Tibial nerve (tissue), 4 donors: ENCODE results near the gene DPEP3. TPM values are rescaled to one million over a fixed set of nuclear protein-coding genes. Genes with fewer than 3 reads are reported as not detected.
A peak's percentile ranks its signal among the peaks of the same experiment; 100 is the strongest.

Source experiments
- DNase-seq, 2 donors: peaks; one replicate each; pipeline ENCODE4 v3.0.0-alpha.2; 2019; ENCODE audit warnings: low spot score in 2 of 2
- H3K27ac ChIP-seq, 4 donors: fragments of 200-600 bp; sonication (generic) in 3 of 4; one replicate each; pipeline ENCODE4 v1.5.1; 2017 to 2019; ENCODE audit warnings: mild to moderate bottlenecking in 1 of 4
- H3K27me3 ChIP-seq, 2 donors: fragments of 200-600 bp; sonication (generic) in 1 of 2; one replicate each; pipeline versions ENCODE4 v1.5.1 to v1.6.0; 2017 to 2019
- H3K36me3 ChIP-seq, 3 donors: fragments of 200-600 bp; sonication (generic); one replicate each; pipeline ENCODE4 v1.5.1; 2018 to 2019
- H3K4me1 ChIP-seq, 4 donors: fragments of 200-600 bp; sonication (generic) in 3 of 4; one replicate each; pipeline ENCODE4 v1.5.1; 2017 to 2019
- H3K4me3 ChIP-seq, 4 donors: fragments of 200-600 bp; sonication (generic) in 3 of 4; one replicate each; pipeline ENCODE4 v1.5.1; 2017 to 2019; ENCODE audit warnings: mild to moderate bottlenecking in 1 of 4, moderate library complexity in 1 of 4
- H3K9me3 ChIP-seq, 4 donors: fragments of 200-600 bp; sonication (generic) in 3 of 4; one replicate each; pipeline ENCODE4 v1.5.1; 2017 to 2019
- CTCF ChIP-seq, 5 experiments: fragments of 200-600 bp in 3 of 5; fragments of 450-650 bp in 2 of 5; sonication (generic) in 3 of 5; IDR thresholded peaks; one replicate each; pipeline ENCODE4 v1.5.1; 2016 to 2019; ENCODE audit warnings: antibody characterized with exemption in 5 of 5, mild to moderate bottlenecking in 3 of 5, moderate library complexity in 2 of 5
- EP300 ChIP-seq, 2 donors: sonication (generic); formaldehyde crosslinking; IDR thresholded peaks; one replicate each; pipeline ENCODE4 v1.6.1; 2017; ENCODE audit warnings: antibody characterized with exemption in 2 of 2, mild to moderate bottlenecking in 1 of 2
- POLR2A ChIP-seq, 2 donors: fragments of 450-650 bp; IDR thresholded peaks; one replicate each; pipeline ENCODE4 v1.6.1; 2017; ENCODE audit warnings: antibody characterized with exemption in 2 of 2, mild to moderate bottlenecking in 2 of 2, moderate library complexity in 2 of 2
- WGBS, 2 donors: methylation state at CpG; one replicate each; pipeline ENCODE4 v1.1.5; 2018; 5-methylcytosine and 5-hydroxymethylcytosine counted together
- total RNA-seq, 4 donors: library from RNA; depleted of rRNA; stranded (reverse); fragments of >200 nt; gene quantifications; one replicate each; pipeline ENCODE4 v1.1.0, GENCODE V29; 2016

DPEP3 gene, protein sequence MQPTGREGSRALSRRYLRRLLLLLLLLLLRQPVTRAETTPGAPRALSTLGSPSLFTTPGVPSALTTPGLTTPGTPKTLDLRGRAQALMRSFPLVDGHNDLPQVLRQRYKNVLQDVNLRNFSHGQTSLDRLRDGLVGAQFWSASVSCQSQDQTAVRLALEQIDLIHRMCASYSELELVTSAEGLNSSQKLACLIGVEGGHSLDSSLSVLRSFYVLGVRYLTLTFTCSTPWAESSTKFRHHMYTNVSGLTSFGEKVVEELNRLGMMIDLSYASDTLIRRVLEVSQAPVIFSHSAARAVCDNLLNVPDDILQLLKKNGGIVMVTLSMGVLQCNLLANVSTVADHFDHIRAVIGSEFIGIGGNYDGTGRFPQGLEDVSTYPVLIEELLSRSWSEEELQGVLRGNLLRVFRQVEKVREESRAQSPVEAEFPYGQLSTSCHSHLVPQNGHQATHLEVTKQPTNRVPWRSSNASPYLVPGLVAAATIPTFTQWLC
- under 1 TPM in 1 of 4 donors, not detected in 3; 0.66 TPM for total RNA-seq

DNA sequence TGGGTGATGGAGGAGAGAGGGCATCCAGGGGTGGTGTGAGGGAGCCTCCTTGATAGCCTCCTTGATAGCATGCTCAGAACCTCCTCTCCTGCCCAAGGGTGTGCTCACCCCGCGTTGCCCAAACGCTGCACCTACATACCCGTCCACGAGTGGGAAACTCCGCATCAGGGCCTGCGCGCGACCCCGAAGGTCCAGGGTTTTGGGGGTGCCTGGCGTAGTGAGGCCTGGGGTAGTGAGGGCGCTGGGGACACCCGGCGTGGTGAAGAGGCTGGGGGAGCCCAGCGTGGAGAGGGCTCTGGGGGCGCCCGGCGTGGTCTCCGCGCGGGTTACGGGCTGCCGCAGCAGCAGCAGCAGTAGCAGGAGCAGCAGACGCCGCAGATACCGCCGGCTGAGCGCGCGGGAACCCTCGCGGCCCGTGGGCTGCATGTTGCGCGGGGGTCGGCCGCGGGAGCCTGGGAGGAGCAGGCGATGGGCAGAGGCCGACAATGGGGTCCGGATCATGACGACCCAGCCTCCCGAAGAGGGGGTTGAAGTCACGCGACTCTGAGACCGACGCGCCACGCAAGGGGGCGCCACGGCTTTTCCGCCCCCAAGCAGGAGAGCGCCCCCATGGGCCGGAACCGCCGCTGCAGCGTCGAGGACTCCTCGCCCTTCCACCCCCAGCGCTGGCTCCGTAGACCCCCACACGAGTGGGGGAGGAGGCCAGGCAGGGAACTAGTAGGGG lies at the start of gene DPEP3:
DPEP3 (minus strand) TSS at position 545 of the 724 bp plus-strand sequence; CDS start at position 426, 119 bp downstream.
- Histone ChIP-seq H3K36me3 (no peaks in the 10 kb centered on the region), H3K4me1 (peaks cover 0 to 4% (median 0%) of the 10 kb centered on the region in 4 donors), H3K27me3 (peaks cover 0 to 9% of the 10 kb centered on the region in 2 donors), H3K4me3 (no peak within 1 kb of the TSS), H3K27ac (no peak within 1 kb of the TSS), H3K9me3 (no peaks in the 10 kb centered on the region)
- 54 to 67% methylated on average over 62 of the region's 62 CpGs for WGBS, 2 donors
- TF ChIP-seq EP300 (IDR thresholded peaks at IDR 0.05) (no peak), CTCF (IDR thresholded peaks at IDR 0.05) (no peak), POLR2A (IDR thresholded peaks at IDR 0.05) (no peak)
- DNase-seq: no peak

DNA sequence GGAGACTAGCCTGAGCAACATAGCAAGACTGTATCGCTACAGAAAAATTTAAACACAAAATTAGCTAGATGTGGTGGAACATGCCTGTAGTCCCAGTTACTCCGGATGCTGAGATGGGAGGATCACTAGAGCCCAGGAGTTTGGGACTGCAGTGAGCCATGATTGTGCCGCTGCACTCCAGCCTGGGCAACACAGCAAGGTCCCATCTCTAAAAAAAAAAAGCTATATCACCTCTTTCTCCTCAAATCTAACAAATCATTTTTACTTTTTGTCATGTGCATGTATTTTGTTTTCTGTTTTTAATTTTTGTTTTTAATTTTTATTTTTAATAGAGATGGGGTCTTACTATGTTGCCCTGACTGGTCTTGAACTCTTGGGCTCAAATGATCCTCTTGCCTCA lies 48.7 kb upstream of the DPEP3 start:
- no peaks in the 10 kb centered on the region for H3K27me3 ChIP-seq
- 90 to 91% methylated on average over 3 of the region's 3 CpGs for WGBS, 2 donors
- H3K9me3 ChIP-seq: no peaks in the 10 kb centered on the region
- DNase-seq: no peak
- TF ChIP-seq POLR2A (IDR thresholded peaks at IDR 0.05): no peak
- no peak for TF ChIP-seq CTCF (IDR thresholded peaks at IDR 0.05)
- TF ChIP-seq EP300 (IDR thresholded peaks at IDR 0.05): no peak
- no peak overlapping the region for H3K27ac ChIP-seq
- H3K36me3 ChIP-seq: peaks cover 0 to 60% (median 0%) of the 10 kb centered on the region in 3 donors
- H3K4me1 ChIP-seq: peaks cover 0 to 11% (median 1%) of the 10 kb centered on the region in 4 donors
- no peak overlapping the region for H3K4me3 ChIP-seq

- Histone ChIP-seq H3K27ac (peak within 1 kb of the TSS; percentile 71 to 90 (median 88)), H3K4me3 (peak within 1 kb of the TSS; percentile 85 to 97 (median 91)), H3K9me3 (no peaks in the 10 kb centered on the region), H3K4me1 (peaks cover 0 to 35% (median 16%) of the 10 kb centered on the region in 4 donors), H3K27me3 (no peaks in the 10 kb centered on the region), H3K36me3 (peaks cover 0 to 28% (median 0%) of the 10 kb centered on the region in 3 donors)
- 0% methylated on average over 47 to 76 of the region's 84 CpGs for WGBS, 2 donors
- peak; percentile 77 to 99 for TF ChIP-seq EP300 (IDR thresholded peaks at IDR 0.05)
- TF ChIP-seq POLR2A (IDR thresholded peaks at IDR 0.05): peak; percentile 55 to 56
- peak in 2 of 5 experiments; percentile 39 to 58 for TF ChIP-seq CTCF (IDR thresholded peaks at IDR 0.05)
- DNase-seq: peak; percentile 87 to 96
Measured at GRCh38 chr16:68022728-68023537, 42.6 kb upstream of the DPEP3 start, which contains the start of the genes DDX28 and DUS2. Gene DDX28 (minus strand): TSS chr16:68023232. CDS start chr16:68023202, 30 bp downstream. Gene DUS2 (plus strand): TSS chr16:68023284. CDS start chr16:68038024, 14,740 bp downstream.

DNA sequence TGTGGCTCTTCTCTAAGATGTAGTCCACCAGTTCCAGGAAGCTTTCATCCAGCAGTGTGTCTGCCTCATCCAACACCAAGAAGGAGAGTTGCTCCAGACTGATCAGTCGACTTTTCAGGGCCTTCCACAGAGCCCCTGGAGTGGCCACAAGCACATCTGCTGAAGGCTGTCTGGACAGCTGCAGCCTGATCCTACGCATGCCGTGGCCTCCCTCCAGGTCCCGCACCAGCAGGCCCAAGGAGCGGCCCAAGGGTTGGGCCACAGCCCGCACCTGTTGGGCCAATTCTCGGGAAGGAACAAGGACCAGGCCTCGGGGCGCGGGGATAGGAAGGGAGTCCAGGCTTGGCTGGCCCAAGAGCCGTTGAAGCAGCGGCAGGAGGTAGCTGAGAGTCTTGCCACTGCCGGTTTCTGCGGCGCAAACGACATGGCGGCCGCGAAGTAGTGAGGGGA lies 42.0 kb upstream of the DPEP3 start:
- H3K36me3 ChIP-seq: peaks cover 0 to 21% (median 0%) of the 10 kb centered on the region in 3 donors
- no peaks in the 10 kb centered on the region for H3K9me3 ChIP-seq
- no peak for DNase-seq
- peak overlapping the region; percentile 85 to 97 (median 91) for H3K4me3 ChIP-seq
- TF ChIP-seq EP300 (IDR thresholded peaks at IDR 0.05): no peak
- H3K4me1 ChIP-seq: peaks cover 0 to 35% (median 16%) of the 10 kb centered on the region in 4 donors
- 13 to 17% methylated on average over 10 to 19 of the region's 19 CpGs for WGBS, 2 donors
- H3K27ac ChIP-seq: peak overlapping the region in 3 of 4 donors; percentile 87 to 90 (median 88)
- H3K27me3 ChIP-seq: no peaks in the 10 kb centered on the region

DNA sequence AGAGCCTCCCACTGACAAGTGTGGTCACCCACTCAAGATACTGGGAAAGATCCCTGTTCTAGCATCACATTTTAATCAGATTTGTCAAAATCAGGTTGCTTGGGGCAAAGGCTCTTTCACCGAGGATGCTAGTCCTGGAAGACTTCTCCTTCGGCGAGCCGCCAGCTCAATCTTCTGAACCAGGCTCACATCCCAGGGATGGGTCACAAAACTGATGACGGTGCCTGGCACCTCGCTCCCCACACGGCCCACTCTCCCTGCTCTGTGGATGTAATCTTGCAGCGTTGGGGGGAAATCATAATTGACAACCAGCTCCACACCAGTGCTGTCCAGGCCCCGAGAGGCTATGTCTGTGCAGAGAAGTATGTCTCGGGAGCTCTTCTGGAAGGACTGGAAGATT lies 41.2 kb upstream of the DPEP3 start:
- Histone ChIP-seq H3K27me3 (no peaks in the 10 kb centered on the region), H3K4me1 (peaks cover 0 to 35% (median 16%) of the 10 kb centered on the region in 4 donors), H3K36me3 (peaks cover 0 to 14% (median 0%) of the 10 kb centered on the region in 3 donors), H3K9me3 (no peaks in the 10 kb centered on the region), H3K27ac (no peak overlapping the region), H3K4me3 (no peak overlapping the region)
- 91 to 94% methylated on average over 9 to 10 of the region's 10 CpGs for WGBS, 2 donors
- no peak for DNase-seq
- TF ChIP-seq CTCF (IDR thresholded peaks at IDR 0.05): no peak
- no peak for TF ChIP-seq POLR2A (IDR thresholded peaks at IDR 0.05)
- no peak for TF ChIP-seq EP300 (IDR thresholded peaks at IDR 0.05)
